HL-60 (cell line): ENCODE measurements around the gene PTPRG.

Experiments
- DNase-seq, 2 experiments: peaks; one replicate each; pipeline ENCODE4 v3.0.0-alpha.2; 2010 to 2020; ENCODE audit warnings: low read depth in 1 of 2, low spot score in 1 of 2
- H3K27ac ChIP-seq: fragments of 250-450 bp; sonication (Bioruptor Pico); replicated peaks from 2 replicates; pipeline ENCODE4 v1.5.1; 2020; ENCODE audit warnings: mild to moderate bottlenecking, moderate library complexity
- H3K27me3 ChIP-seq: fragments of 250-450 bp; sonication (Bioruptor Pico); 2 replicates; pipeline ENCODE4 v1.5.1; 2021; ENCODE audit warnings: mild to moderate bottlenecking, moderate library complexity; ENCODE audit not compliant: insufficient read depth, poor library complexity, severe bottlenecking
- H3K4me3 ChIP-seq: replicated peaks from 2 replicates; pipeline ENCODE4 v1.5.1; 2011; ENCODE audit warnings: mild to moderate bottlenecking, control low read depth, low read length; ENCODE audit not compliant: insufficient read depth
- CTCF ChIP-seq: IDR thresholded peaks from one replicate; pipeline ENCODE4 v1.5.1; 2011; ENCODE audit warnings: low read length, control low read depth, inconsistent platforms; ENCODE audit not compliant: insufficient read depth
- GABPA ChIP-seq: IDR thresholded peaks from 2 replicates; pipeline ENCODE4 v1.6.1; 2012; ENCODE audit warnings: low read depth
- POLR2AphosphoS5 ChIP-seq: IDR thresholded peaks from 2 replicates; pipeline ENCODE4 v1.6.1; 2012; ENCODE audit warnings: low read depth
- REST ChIP-seq: IDR thresholded peaks from 2 replicates; pipeline ENCODE4 v1.6.1; 2012; ENCODE audit warnings: low read depth; ENCODE audit not compliant: insufficient replicate concordance
- SPI1 ChIP-seq: IDR thresholded peaks from 2 replicates; pipeline ENCODE4 v1.6.1; 2012; ENCODE audit warnings: low read depth, mild to moderate bottlenecking, borderline replicate concordance

PTPRG gene

GRCh38 chr3:61919371-61919770 is 358.0 kb downstream of the PTPRG start:
- Histone ChIP-seq H3K4me3 (no peak overlapping the region), H3K27me3 (peaks cover 2% of the 10 kb centered on the region), H3K27ac (no peak overlapping the region)
- DNase-seq: no peak
- no peak for TF ChIP-seq SPI1
- TF ChIP-seq CTCF: no peak
- no peak for TF ChIP-seq POLR2AphosphoS5
- TF ChIP-seq REST: no peak
- no peak for TF ChIP-seq GABPA

GRCh38 chr3:61922118-61922517 is 360.7 kb downstream of the PTPRG start:
- no peak for DNase-seq
- H3K27me3 ChIP-seq: no peaks in the 10 kb centered on the region

More at GRCh38 chr3:61922118-61922517, 360.7 kb downstream of the PTPRG start:
- TF ChIP-seq GABPA: no peak
- no peak for TF ChIP-seq SPI1
- TF ChIP-seq POLR2AphosphoS5: no peak
- TF ChIP-seq CTCF: no peak
- TF ChIP-seq REST: no peak
- Histone ChIP-seq H3K27ac (no peak overlapping the region), H3K4me3 (no peak overlapping the region)
